ENCODE results near the gene ANGPTL2.

DNA sequence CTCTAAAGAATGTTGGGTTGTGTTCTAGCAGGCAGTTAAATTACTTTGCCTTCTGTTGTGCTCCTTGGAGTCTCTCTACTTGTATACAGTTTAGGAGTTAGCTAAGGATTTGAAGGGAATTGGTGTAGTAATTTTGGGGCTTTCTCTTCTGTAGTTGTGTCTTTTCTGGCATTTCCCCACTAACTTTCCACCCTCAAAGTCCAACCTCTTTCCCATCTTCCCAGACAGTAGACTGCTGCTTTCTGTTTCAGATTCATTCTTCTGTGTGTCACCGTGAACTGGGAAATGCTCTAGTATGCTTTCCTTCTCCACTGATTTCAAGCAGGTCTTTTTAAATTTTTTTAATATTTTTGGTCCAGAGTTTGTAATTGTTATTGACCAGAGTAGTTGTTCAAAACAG is 4.5 kb upstream of the ANGPTL2 start:
- TF ChIP-seq, protein P1, sequence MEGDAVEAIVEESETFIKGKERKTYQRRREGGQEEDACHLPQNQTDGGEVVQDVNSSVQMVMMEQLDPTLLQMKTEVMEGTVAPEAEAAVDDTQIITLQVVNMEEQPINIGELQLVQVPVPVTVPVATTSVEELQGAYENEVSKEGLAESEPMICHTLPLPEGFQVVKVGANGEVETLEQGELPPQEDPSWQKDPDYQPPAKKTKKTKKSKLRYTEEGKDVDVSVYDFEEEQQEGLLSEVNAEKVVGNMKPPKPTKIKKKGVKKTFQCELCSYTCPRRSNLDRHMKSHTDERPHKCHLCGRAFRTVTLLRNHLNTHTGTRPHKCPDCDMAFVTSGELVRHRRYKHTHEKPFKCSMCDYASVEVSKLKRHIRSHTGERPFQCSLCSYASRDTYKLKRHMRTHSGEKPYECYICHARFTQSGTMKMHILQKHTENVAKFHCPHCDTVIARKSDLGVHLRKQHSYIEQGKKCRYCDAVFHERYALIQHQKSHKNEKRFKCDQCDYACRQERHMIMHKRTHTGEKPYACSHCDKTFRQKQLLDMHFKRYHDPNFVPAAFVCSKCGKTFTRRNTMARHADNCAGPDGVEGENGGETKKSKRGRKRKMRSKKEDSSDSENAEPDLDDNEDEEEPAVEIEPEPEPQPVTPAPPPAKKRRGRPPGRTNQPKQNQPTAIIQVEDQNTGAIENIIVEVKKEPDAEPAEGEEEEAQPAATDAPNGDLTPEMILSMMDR (IDR thresholded peaks at IDR 0.05), result no peak
- TF ChIP-seq EP300 (IDR thresholded peaks at IDR 0.05), result no peak
